Kidney epithelial cell (primary cell): ENCODE results near the gene COL16A1. TPM values are rescaled to one million over a fixed set of nuclear protein-coding genes. Genes with fewer than 3 reads are reported as not detected.
A peak's percentile ranks its signal among the peaks of the same experiment; 100 is the strongest.

Experiments used
- DNase-seq: peaks from one replicate; pipeline ENCODE4 v3.0.0-alpha.2; 2010; ENCODE audit warnings: low read depth
- H3K27me3 ChIP-seq: 2 replicates; pipeline ENCODE4 v1.6.0; 2011; ENCODE audit warnings: low read length; ENCODE audit not compliant: control insufficient read depth, insufficient read depth
- H3K36me3 ChIP-seq: 2 replicates; pipeline ENCODE4 v1.5.1; 2011; ENCODE audit warnings: low read length; ENCODE audit not compliant: control insufficient read depth, insufficient read depth
- H3K4me3 ChIP-seq: 2 replicates; pipeline ENCODE4 v1.5.1; 2011; ENCODE audit warnings: low read depth, mild to moderate bottlenecking, control low read depth, low read length
- total RNA-seq: library from RNA; depleted of rRNA; stranded (reverse); fragments of >200 nt; gene quantifications from 2 replicates; pipeline ENCODE4 v1.2.3, GENCODE V29; 2015
- TF ChIP-seq, protein P1 (sequence below): IDR thresholded peaks from 2 replicates; pipeline ENCODE4 v1.5.1; 2011; ENCODE audit warnings: mild to moderate bottlenecking, moderate library complexity, low read length, control low read depth, inconsistent platforms; ENCODE audit not compliant: insufficient read depth, poor library complexity, severe bottlenecking

Gene COL16A1
- total RNA-seq, 1 donor from 2014 or later: 9.2 TPM

DNA sequence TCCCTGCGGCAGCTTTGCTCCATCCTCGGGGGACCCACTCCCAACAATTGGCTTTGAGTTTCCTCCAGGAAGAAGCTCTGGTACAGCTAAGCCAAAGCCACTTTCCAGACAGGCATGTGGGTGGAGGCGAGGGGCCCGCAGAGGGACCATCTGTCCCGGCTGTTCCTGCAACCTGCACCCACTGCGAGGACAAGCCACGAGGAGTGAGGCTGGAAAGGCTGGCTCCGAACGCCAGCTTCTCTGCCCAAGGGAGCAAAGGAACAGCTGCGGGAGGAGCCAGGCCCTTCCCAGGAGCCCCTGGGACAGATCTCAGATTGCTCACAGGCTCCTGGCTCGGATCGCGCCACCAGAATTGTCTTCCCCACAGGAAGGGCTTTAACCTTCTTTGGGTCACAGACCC is 30.8 kb downstream of the COL16A1 start:
- H3K4me3 ChIP-seq: no peak overlapping the region
- H3K36me3 ChIP-seq: no peaks in the 10 kb centered on the region
- TF ChIP-seq, protein P1, sequence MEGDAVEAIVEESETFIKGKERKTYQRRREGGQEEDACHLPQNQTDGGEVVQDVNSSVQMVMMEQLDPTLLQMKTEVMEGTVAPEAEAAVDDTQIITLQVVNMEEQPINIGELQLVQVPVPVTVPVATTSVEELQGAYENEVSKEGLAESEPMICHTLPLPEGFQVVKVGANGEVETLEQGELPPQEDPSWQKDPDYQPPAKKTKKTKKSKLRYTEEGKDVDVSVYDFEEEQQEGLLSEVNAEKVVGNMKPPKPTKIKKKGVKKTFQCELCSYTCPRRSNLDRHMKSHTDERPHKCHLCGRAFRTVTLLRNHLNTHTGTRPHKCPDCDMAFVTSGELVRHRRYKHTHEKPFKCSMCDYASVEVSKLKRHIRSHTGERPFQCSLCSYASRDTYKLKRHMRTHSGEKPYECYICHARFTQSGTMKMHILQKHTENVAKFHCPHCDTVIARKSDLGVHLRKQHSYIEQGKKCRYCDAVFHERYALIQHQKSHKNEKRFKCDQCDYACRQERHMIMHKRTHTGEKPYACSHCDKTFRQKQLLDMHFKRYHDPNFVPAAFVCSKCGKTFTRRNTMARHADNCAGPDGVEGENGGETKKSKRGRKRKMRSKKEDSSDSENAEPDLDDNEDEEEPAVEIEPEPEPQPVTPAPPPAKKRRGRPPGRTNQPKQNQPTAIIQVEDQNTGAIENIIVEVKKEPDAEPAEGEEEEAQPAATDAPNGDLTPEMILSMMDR: no peak
- no peak for DNase-seq
- H3K27me3 ChIP-seq: peaks cover 3% of the 10 kb centered on the region

- Histone ChIP-seq H3K36me3 (no peaks in the 10 kb centered on the region), H3K27me3 (peaks cover 3% of the 10 kb centered on the region), H3K4me3 (no peak overlapping the region)
- no peak for DNase-seq
- TF ChIP-seq, protein P1: no peak
Observed at GRCh38 chr1:31671561-31672201, 32.1 kb downstream of the COL16A1 start.

DNA sequence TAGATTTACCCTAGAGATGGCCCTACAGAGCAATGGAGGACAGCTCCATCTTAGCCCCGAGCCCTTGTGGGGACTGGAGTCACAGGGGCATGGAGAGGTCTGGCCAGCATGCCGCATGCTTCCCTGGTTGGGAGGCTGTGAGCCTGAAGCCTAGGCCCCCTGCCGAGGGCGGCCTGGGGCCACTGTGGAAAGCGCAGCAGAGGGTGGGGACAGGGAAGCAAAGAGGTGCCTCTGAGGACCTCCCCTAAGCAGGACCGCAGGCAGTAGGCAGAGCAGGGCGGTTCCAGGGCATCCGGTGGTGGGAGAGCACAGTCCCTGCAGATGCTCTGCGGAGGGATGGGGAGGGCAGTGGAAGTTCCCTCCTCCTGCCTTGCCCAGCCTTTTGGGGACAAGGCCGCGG is 32.7 kb downstream of the COL16A1 start:
- Histone ChIP-seq H3K27me3 (peaks cover 3% of the 10 kb centered on the region), H3K36me3 (no peaks in the 10 kb centered on the region), H3K4me3 (no peak overlapping the region)
- DNase-seq: no peak
- TF ChIP-seq, protein P1: no peak

DNA sequence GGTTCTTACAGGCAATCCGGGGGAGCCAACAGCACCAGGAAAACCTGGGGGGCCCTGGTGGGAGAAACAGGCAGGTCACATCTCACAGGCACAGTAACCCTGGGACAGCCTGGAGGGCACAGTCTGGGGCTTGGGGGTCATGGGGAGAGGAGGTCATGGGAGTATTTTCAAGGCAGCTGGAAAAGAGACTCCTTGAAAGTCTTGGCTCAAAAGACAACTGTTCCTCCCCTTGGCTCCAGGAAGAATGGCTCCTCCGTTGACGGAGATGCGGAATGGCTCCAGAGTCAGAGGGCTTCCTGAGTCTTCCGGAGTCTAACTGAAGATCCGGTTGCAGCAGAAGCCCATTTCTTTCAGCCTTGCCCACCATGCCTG is 33.2 kb downstream of the COL16A1 start:
- TF ChIP-seq, protein P1: no peak
- no peak overlapping the region for H3K4me3 ChIP-seq
- peaks cover 3% of the 10 kb centered on the region for H3K27me3 ChIP-seq
- no peak for DNase-seq
- no peaks in the 10 kb centered on the region for H3K36me3 ChIP-seq

GRCh38 chr1:31669786-31670592 is 33.8 kb downstream of the COL16A1 start:
- Histone ChIP-seq H3K36me3 (no peaks in the 10 kb centered on the region), H3K27me3 (peaks cover 3% of the 10 kb centered on the region), H3K4me3 (no peak overlapping the region)
- TF ChIP-seq, protein P1: peak; percentile 30
- DNase-seq: peak; percentile 23

DNA sequence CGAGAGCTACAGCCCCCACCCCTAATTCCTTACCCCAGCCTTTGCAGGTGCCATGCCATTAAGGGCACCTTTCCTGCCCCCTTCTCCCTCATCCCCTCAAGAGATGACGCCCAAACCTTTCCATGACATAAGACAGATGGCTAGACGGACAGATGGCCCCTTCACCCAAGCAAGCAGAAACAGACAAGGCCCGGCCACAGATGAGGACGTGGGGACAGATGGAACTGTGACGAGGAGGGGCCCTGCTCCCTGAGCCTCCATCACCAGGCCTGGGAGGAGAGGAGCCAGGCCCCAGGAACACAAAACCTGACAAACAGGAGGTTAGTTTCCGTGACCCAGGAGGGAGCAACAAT is 34.4 kb downstream of the COL16A1 start:
- H3K27me3 ChIP-seq: peaks cover 3% of the 10 kb centered on the region
- no peaks in the 10 kb centered on the region for H3K36me3 ChIP-seq
- DNase-seq: no peak
- no peak overlapping the region for H3K4me3 ChIP-seq
- TF ChIP-seq, protein P1: no peak
